GM12878 (cell line): ENCODE results near the gene VPS8. TPM values are rescaled to one million over a fixed set of nuclear protein-coding genes. Genes with fewer than 3 reads are reported as not detected.

Source experiments
- ATAC-seq: fragments of 200-7000 bp; cut with Tn5 transposase; 3 replicates; pipeline ENCODE4 v1.9.1; 2020; ENCODE audit warnings: mild to moderate bottlenecking, moderate library complexity
- BruUV-seq: library from RNA; stranded (reverse); fragments of 400-500 nt; replicated peaks from 2 replicates; lab custom pipeline; 2021; lab: Mats Ljungman, UMichigan
- CTCF ChIA-PET: fragments of 300-600 bp; sonication (Branson Sonifier 250); formaldehyde crosslinking; extraction: SDS; loops from one replicate; lab custom pipeline; 2021; ENCODE audit warnings: inconsistent platforms; lab: Yijun Ruan, JAX
- POLR2A ChIA-PET: fragments of 350-600 bp; formaldehyde crosslinking; extraction: SDS; loops from one replicate; lab custom pipeline; 2021; ENCODE audit warnings: inconsistent platforms; lab: Charles Lee
- RAD21 ChIA-PET: fragments of 300-600 bp; sonication (Branson Sonifier 250); formaldehyde crosslinking; loops from one replicate; lab custom pipeline; 2023; ENCODE audit warnings: antibody characterized with exemption; ENCODE audit not compliant: unreplicated experiment; lab: Charles Lee
- SMC1A ChIA-PET: fragments of 300-600 bp; sonication (Branson Sonifier 250); formaldehyde crosslinking; loops from one replicate; lab custom pipeline; 2023; ENCODE audit not compliant: unreplicated experiment, uncharacterized antibody; lab: Charles Lee
- DNase-seq: peaks from one replicate; pipeline ENCODE4 v3.0.0-alpha.2; 2011; ENCODE audit warnings: low read depth, low spot score
- FAIRE-seq: peaks from 3 replicates; lab custom pipeline; 2011; peaks lifted over from hg19 to GRCh38; lab: Jason Lieb, UNC
- H2AFZ ChIP-seq: 2 replicates; pipeline ENCODE4 v1.6.0; 2011; ENCODE audit warnings: low read depth, low read length, control low read depth; ENCODE audit not compliant: control insufficient read depth
- H3K27ac ChIP-seq: 2 replicates; pipeline ENCODE4 v1.5.1; 2011; ENCODE audit warnings: control low read depth; ENCODE audit not compliant: control insufficient read depth, insufficient read depth
- H3K27me3 ChIP-seq, 2 experiments: replicated peaks in 1 of 2; 2 replicates each; pipeline versions ENCODE4 v1.6.0 to v1.6.1; 2011; ENCODE audit warnings: low read length in 1 of 2; ENCODE audit not compliant: control insufficient read depth in 2 of 2, insufficient read depth in 2 of 2
- H3K36me3 ChIP-seq, 2 experiments: 2 replicates each; pipeline ENCODE4 v1.5.1; 2011; ENCODE audit warnings: low read length in 1 of 2; ENCODE audit not compliant: control insufficient read depth in 2 of 2, insufficient read depth in 2 of 2
- H3K4me1 ChIP-seq: 2 replicates; pipeline ENCODE4 v1.6.1; 2011; ENCODE audit warnings: mild to moderate bottlenecking, low read length, moderate library complexity, mixed read lengths; ENCODE audit not compliant: control insufficient read depth, insufficient read depth
- H3K4me2 ChIP-seq: 2 replicates; pipeline ENCODE4 v1.6.0; 2011; ENCODE audit warnings: control low read depth; ENCODE audit not compliant: control insufficient read depth, insufficient read depth
- H3K4me3 ChIP-seq: fragments of 200-600 bp; sonication (generic); 2 replicates; pipeline ENCODE4 v1.5.1; 2016
- H3K79me2 ChIP-seq: 2 replicates; pipeline ENCODE4 v1.6.0; 2011; ENCODE audit warnings: low read length; ENCODE audit not compliant: control insufficient read depth, insufficient read depth
- H3K9ac ChIP-seq: 2 replicates; pipeline ENCODE4 v1.8.0; 2011; ENCODE audit warnings: low read length, control low read depth, mixed read lengths; ENCODE audit not compliant: control insufficient read depth, insufficient read depth
- H3K9me3 ChIP-seq: replicated peaks from 3 replicates; pipeline ENCODE4 v1.5.1; 2011; ENCODE audit warnings: mild to moderate bottlenecking, low read length; ENCODE audit not compliant: control insufficient read depth, insufficient read depth
- H4K20me1 ChIP-seq: 2 replicates; pipeline ENCODE4 v1.6.0; 2011; ENCODE audit not compliant: control insufficient read depth, insufficient read depth
- ATF7 ChIP-seq: fragments of 450-650 bp; IDR thresholded peaks from 2 replicates; pipeline ENCODE4 v1.6.1; 2016; ENCODE audit warnings: low read depth, mild to moderate bottlenecking
- EP300 ChIP-seq, 2 experiments: fragments of 150-350 bp in 1 of 2; IDR thresholded peaks; 2 replicates each; pipeline ENCODE4 v1.6.1; 2011 to 2012; ENCODE audit warnings: low read depth in 2 of 2, low read length in 2 of 2, borderline replicate concordance in 1 of 2, improper control_type of control experiment in 1 of 2, inconsistent platforms in 1 of 2; ENCODE audit not compliant: control insufficient read depth in 1 of 2
- FOXM1 ChIP-seq: IDR thresholded peaks from 2 replicates; pipeline ENCODE4 v1.6.1; 2012; ENCODE audit warnings: low read depth, mild to moderate bottlenecking, inconsistent platforms, low read length, moderate library complexity
- KDM1A ChIP-seq: fragments of 200-600 bp; sonication (generic); IDR thresholded peaks from 2 replicates; pipeline ENCODE4 v1.6.1; 2016; ENCODE audit warnings: borderline replicate concordance
- KLF5 ChIP-seq: fragments of 450-650 bp; IDR thresholded peaks from 2 replicates; pipeline ENCODE4 v1.6.1; 2014; ENCODE audit warnings: mild to moderate bottlenecking; ENCODE audit not compliant: partially characterized antibody
- NR2F1 ChIP-seq: fragments of 450-650 bp; conservative IDR thresholded peaks from 2 replicates; pipeline ENCODE4 v1.6.1; 2017; ENCODE audit warnings: mild to moderate bottlenecking
- RFX5 ChIP-seq: IDR thresholded peaks from 2 replicates; pipeline ENCODE4 v1.6.1; 2011; ENCODE audit warnings: low read depth, low read length, improper control_type of control experiment
- SMAD5 ChIP-seq: IDR thresholded peaks from 2 replicates; pipeline ENCODE4 v1.6.1; 2016; ENCODE audit warnings: antibody characterized with exemption, low read depth
- WRNIP1 ChIP-seq: IDR thresholded peaks from 2 replicates; pipeline ENCODE4 v1.6.1; 2011; ENCODE audit warnings: low read depth, low read length, improper control_type of control experiment, borderline replicate concordance
- WGBS: methylation state at CpG from one replicate; pipeline ENCODE4 v1.1.6; 2016; ENCODE audit warnings: low lambda C conversion rate; ENCODE audit not compliant: insufficient replicate concordance, insufficient coverage; ENCODE audit errors: missing lambda C conversion rate; 5-methylcytosine and 5-hydroxymethylcytosine counted together
- in situ Hi-C: fragments of 300-500 bp; cut with MboI; formaldehyde crosslinking; loops from 9 replicates; pipeline ENCODE4 v1.14.3; 2018; ENCODE audit warnings: mixed read lengths
- intact Hi-C: fragments of 100-400 bp; cut with micrococcal nuclease; formaldehyde crosslinking; loops from one replicate; pipeline ENCODE4 v1.14.2; 2022; ENCODE audit not compliant: unreplicated experiment
- polyA plus RNA-seq, 11 experiments: library from polyadenylated mRNA; depleted of rRNA in 4 of 11; unstranded in 6 of 11; stranded (reverse) in 5 of 11; fragments of >200 nt; fragmentation: Nextera tagmentation in 4 of 11; fragmentation: Illumina TruSeq in 1 of 11; extraction: Ambion mirVana in 4 of 11; extraction: Trizol in 1 of 11; gene quantifications; 1 replicate in 1 of 11; 2 replicates in 10 of 11; pipeline versions ENCODE4 v1.2.1 to v1.2.3, GENCODE V29; 2011 to 2016; ENCODE audit warnings: inconsistent platforms in 2 of 11, missing spikeins in 2 of 11, low read depth in 1 of 11
- total RNA-seq, 4 experiments: library from RNA; depleted of rRNA in 3 of 4; stranded (reverse); fragments of >200 nt in 3 of 4; fragmentation: Illumina TruSeq in 1 of 4; extraction: Trizol in 1 of 4; gene quantifications; 2 replicates each; pipeline versions ENCODE4 v1.2.1 to v1.2.3, GENCODE V29; 2013 to 2021
- TF ChIP-seq, protein P1 (sequence below): IDR thresholded peaks from 2 replicates; pipeline ENCODE4 v1.6.1; 2012; ENCODE audit warnings: low read depth, low read length, improper control_type of control experiment
- TF ChIP-seq, protein P2 (sequence below): fragments of 450-650 bp; IDR thresholded peaks from 2 replicates; pipeline ENCODE4 v1.6.1; 2016; ENCODE audit warnings: mild to moderate bottlenecking, moderate library complexity, borderline replicate concordance

The VPS8 gene
- total and polyA plus RNA-seq, 10 of the 15 experiments (the other 5 are each of a cell fraction or from before 2014, with no cell fraction given) = 8.9 to 34.7 (median 20.9) TPM

DNA sequence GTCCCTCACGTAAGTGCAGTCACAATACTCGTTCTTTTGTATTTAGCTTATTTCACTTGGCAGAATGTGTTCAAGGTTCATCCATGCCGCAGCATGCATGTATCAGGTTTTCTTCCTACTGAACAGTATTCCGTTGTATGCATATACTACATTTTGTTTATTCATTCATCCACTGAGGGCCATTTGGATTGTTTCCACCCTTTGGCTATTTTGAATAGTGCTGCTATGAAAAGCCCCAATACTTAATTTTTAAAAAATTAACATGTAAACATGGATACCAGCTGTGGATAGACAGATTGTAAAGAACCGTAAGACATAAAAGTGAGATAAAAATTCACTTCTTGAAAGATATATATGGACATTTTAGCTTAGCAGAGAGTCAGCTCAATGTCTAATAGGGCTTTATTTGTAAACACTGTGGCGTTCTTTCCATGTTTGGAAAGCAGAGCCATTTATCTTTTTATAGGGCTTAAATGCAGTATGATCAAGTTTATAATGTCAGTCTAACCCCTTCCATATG lies 115.9 kb downstream of the VPS8 start:
- Histone ChIP-seq H3K27me3 (no peaks in the 10 kb centered on the region), H3K9me3 (no peaks in the 10 kb centered on the region)
- TF ChIP-seq KLF5 = no peak
- no peak for TF ChIP-seq RFX5
- TF ChIP-seq NR2F1 = no peak
- TF ChIP-seq ATF7 = no peak
- no peak for TF ChIP-seq WRNIP1
- TF ChIP-seq, protein P1, sequence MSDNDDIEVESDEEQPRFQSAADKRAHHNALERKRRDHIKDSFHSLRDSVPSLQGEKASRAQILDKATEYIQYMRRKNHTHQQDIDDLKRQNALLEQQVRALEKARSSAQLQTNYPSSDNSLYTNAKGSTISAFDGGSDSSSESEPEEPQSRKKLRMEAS = no peak
- no peak for TF ChIP-seq FOXM1
- no peak for TF ChIP-seq EP300 (IDR thresholded peaks at IDR 0.05; ENCODE audit: borderline replicate concordance in 1 of 2, control insufficient read depth in 1 of 2, low read depth in 2 of 2, low read length in 2 of 2)
- TF ChIP-seq KDM1A = no peak
- TF ChIP-seq, protein P2, sequence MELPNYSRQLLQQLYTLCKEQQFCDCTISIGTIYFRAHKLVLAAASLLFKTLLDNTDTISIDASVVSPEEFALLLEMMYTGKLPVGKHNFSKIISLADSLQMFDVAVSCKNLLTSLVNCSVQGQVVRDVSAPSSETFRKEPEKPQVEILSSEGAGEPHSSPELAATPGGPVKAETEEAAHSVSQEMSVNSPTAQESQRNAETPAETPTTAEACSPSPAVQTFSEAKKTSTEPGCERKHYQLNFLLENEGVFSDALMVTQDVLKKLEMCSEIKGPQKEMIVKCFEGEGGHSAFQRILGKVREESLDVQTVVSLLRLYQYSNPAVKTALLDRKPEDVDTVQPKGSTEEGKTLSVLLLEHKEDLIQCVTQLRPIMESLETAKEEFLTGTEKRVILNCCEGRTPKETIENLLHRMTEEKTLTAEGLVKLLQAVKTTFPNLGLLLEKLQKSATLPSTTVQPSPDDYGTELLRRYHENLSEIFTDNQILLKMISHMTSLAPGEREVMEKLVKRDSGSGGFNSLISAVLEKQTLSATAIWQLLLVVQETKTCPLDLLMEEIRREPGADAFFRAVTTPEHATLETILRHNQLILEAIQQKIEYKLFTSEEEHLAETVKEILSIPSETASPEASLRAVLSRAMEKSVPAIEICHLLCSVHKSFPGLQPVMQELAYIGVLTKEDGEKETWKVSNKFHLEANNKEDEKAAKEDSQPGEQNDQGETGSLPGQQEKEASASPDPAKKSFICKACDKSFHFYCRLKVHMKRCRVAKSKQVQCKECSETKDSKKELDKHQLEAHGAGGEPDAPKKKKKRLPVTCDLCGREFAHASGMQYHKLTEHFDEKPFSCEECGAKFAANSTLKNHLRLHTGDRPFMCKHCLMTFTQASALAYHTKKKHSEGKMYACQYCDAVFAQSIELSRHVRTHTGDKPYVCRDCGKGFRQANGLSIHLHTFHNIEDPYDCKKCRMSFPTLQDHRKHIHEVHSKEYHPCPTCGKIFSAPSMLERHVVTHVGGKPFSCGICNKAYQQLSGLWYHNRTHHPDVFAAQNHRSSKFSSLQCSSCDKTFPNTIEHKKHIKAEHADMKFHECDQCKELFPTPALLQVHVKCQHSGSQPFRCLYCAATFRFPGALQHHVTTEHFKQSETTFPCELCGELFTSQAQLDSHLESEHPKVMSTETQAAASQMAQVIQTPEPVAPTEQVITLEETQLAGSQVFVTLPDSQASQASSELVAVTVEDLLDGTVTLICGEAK = no peak
- TF ChIP-seq SMAD5 = no peak
- TF ChIP-seq, all 136 proteins: peak for 0
- no peak overlapping the region for H3K9ac ChIP-seq
- ATAC-seq = no peak
- WGBS = 97% methylated on average over 6 of the region's 6 CpGs
- POLR2A ChIA-PET = interaction anchor here (0.6 kb wide), 1 partner anchor 10 kb away, joined by 3 read pairs; no protein-coding TSS in a partner anchor
- CTCF ChIA-PET = interaction anchor here (0.8 to 1.1 kb wide), 2 partner anchors 10 to 15 kb away, joined by 4 to 5 read pairs; no protein-coding TSS in a partner anchor
- H3K4me1 ChIP-seq = no peaks in the 10 kb centered on the region
- no peak overlapping the region for H2AFZ ChIP-seq
- SMC1A ChIA-PET = interaction anchor here (1.5 kb wide), 1 partner anchor 248 kb away, joined by 3 read pairs; no protein-coding TSS in a partner anchor
- RAD21 ChIA-PET = no interaction called here
- no peak overlapping the region for H3K27ac ChIP-seq
- H3K4me2 ChIP-seq = no peak overlapping the region
- in situ Hi-C loops (no loop called here), intact Hi-C loops (no loop called here)
- no peak for FAIRE-seq
- no peaks in the 10 kb centered on the region for H3K79me2 ChIP-seq
- no peaks in the 10 kb centered on the region for H4K20me1 ChIP-seq
- H3K36me3 ChIP-seq = peaks cover 0 to 9% of the 10 kb centered on the region in 2 experiments; a peak in 1 of 4 replicates
- no peak overlapping the region for H3K4me3 ChIP-seq
- BruUV-seq = no TSS peak
- no peak for DNase-seq
